H4 (cell line): ENCODE results near the gene COMT. TPM values are rescaled to one million over a fixed set of nuclear protein-coding genes. Genes with fewer than 3 reads are reported as not detected.
A peak's percentile ranks its signal among the peaks of the same experiment; 100 is the strongest.
"Not testable (repeated sequence)": the region's sequence is repeated elsewhere in the genome, so short reads cannot be mapped to it uniquely, and the experiment has no call there.

Source experiments
- DNase-seq: peaks from one replicate; pipeline ENCODE4 v3.0.0-alpha.2; 2015; ENCODE audit warnings: low spot score
- total RNA-seq: library from RNA; depleted of rRNA; stranded (reverse); fragments of >200 nt; shearing (Covaris generic); gene quantifications from 2 replicates; pipeline ENCODE4 v1.2.3, GENCODE V29; 2014

COMT gene
- total RNA-seq, 1 experiment from 2014 or later = 111 TPM

DNA sequence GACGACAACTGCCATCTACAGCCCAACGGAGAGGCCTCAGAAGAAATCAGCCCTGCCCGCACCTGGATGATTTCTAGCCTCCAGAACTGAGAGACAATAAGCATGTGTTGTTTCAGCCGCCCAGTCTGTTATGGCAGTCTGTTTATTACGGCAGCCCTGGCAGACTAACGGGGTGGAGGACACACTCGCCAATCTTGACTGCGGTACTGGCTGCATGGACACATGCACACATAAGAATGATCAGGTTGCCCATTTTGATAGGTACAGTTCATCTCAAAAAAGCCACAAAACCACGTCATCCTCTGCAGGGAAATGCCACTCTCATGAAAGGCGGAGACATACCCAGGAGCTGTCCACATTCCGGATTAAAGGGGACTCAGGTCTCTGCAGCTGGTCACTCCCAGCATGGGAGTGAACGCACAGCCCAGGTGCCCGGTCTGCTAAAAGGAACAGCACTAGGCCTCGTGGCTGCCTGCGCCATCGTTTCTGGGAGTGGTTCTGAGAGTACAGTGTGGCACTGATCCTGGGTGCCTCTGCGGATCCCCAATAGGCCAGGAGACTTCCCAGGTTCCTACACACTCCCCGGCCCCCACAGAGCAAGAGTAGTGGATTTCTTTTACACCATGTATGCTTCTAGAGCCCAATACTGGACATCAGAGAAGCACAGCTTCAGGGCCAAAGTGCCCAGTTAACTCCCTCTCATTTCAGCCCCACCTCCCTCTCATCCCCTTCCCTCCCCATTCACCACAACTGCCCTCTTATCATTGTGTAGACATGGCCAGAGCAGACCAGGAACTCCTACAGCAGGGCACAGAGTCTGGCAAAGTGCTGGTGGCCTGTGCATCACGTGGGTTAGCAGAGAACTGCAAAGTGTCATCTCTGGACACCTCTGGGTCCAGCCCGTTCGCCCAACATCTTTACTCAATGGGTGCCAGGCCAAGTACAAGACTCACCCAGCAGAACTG is 11.7 kb upstream of the COMT start:
- DNase-seq = no peak

DNA sequence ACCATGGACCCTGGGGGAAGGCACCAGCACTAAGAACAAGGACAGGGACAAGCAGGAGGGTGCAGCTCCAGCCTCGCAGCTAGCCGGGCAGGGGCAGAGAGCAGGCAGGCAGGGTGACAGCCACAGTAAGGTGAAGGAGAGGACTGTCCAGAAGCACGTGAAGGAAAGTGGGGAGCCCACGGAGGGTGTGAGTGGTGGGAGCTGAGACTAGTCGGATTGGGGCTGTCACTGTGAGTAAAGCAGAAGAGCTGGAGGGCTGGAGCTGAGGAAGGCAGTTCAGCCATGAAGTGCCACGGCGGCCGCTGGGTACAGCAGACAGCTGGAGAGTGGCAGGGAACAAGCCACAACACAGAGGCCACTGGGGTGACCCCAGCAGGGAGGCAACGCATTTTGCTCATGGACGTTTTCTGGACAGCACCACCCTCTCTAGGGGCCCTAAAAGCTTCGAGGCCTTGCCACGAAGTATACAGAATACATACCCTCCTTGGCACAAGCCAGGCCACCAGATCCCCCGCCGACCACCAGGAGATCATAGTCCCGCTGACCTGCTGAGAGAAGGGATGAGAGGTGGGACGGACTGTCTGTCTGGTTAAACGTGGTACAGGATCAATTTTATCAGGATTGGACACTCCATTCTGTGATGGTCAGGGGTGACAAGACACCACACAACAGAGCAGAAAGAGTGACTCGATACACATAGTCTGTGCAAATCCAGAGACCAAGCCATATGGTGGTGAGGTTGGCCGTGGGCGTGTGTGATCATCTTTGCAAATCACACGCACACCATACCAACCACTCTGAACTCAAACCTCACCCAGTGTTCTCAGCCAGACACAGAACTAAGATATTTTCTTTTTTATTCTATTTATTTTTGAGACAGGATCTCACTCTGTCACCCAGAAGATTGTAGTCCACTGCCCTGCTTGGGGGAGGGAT is 10.8 kb upstream of the COMT start:
- no peak for DNase-seq

DNA sequence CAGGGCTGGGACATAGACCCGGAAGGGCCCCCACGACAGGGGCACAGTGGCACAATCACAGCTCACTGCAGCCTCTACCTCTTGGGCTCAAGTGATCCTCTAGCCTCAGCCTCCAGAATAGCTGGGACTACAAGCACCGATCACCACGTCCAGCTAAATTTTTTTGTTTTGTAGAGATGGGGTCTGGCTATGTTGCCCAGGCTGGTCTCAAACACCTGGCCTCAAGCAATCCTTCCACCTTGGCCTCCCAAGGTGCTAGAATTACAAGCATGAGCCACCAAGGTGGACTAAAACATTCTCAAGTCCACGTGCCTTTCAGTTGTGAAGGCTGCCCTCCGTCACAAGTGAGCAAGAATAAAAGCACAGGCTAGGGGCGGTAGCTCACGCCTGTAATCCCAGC is 10.1 kb upstream of the COMT start:
- no peak for DNase-seq

DNA sequence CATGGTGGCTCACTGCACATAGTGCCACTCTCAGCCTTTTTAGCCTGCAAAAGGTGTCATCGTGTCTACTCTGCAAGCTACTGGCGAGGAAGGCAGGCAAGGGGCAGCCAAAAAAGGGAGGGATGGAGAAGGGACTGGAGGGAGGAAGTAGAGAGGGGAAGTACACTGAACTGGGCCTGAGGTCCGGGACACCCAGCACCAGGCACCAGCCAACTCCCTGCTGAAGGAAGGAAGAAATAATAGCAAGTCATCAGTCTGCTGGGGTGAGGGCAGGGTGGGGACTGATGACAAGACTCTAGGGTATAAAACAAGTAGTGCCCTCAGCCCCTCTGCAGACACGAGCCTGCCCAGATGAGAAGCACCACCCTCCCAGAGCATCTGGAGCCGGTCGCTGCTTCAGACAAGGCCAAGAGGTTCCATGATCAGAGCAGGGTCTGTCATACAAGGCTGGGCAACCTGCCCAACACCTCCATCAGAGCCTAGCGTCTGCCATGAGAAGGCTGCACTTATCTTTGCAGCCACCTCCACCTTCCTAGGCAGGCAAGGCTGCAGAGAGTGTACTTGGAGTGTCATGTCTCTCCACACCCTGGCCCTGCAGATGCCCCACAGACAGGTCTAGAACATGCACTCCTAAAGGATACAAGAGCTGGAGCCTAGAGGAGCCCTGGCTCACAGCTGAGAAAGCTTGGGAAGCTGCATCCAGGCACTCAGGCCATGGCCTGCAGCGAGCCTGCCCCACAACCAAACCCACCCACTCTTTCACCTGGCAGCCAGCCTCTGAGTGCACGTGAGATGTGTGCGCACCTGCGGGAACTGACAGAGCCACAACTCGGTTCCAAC is 9.0 kb upstream of the COMT start:
- no peak for DNase-seq

DNA sequence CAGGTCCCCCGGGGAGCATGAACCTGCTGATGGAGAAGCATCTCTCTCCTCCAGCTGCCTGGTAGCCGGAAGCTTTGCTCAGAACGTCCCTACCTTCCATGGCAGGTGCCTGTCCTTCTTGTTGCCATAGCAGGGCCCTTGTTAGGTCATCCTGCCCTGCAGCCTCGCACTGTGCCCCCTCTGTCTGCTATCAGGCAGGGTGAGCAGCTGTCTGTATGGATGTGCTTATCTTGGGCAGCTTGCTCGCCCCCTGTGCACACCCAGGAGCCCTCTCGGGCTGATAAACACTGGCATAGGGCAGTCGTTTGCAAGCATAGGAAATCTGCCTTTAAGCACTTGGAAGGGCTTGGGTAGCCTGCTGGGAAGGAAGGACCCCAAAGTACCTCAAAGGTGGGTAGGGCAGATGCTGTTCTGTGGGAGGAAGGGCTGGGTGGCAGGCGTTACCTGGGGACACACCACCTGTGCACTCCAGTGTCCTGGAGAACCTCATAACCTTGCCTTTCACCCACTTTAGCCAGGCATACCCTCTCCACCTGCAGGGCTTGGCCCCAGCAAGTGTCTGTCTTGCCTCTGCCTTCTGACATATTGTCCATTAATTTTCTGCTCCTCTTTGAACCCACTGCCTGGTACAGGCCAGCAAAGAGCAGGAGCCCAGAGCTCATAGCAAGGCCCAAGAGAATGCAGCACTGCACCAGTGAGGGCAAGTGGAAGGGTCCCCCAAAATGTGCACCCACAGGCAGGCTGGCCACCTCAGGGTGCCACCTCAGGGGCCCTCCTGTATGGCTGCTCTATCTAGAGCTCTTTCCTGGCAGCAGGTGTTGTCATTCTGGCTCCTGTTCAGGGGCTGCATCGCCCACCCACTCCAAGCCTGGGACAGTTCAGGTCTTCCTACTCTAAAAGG is 8.0 kb upstream of the COMT start:
- no peak for DNase-seq

DNA sequence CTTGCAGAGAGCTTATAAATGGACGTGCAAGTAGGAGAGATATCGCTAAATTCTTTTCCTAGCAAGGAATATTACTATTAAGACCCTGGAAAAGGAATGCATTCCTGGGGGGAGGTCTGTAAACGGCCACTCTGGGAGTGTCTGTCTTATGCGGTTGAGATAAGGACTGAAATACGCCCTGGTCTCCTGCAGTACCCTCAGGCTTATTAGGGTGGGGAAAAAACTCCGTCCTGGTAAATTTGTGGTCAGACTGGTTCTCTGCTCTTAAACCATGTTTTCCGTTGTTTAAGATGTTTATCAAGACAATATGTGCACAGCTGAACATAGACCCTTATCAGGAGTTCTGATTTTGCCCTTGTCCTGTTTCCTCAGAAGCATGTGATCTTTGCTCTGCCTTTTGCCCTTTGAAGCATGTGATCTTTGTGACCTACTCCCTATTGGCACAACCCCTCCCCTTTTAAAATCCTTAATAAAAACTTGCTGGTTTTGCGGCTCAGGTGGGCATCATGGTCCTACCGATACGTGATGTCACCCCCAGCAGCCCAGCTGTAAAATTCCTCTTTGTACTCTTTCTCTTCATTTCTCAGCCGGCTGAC is 6.4 kb upstream of the COMT start:
- DNase-seq = not testable (repeated sequence)

DNA sequence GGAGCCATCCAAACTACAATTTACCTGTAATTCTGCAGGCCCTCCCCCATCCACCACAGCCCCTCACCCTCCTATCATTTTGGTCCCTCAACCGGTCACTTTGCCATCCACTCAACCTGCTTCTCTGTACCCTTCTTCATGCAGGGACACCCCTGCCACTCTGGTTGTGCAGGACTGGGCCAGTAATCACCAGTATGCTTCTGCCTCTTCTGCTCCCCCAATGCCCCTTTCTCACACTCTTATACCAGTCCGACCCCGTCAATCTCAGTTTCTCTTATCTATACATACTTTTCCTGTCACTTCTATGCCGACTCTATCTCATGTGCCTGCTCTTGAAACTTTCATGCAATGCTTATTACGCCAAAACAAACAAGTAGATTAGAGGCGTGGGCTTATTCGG is 5.1 kb upstream of the COMT start:
- DNase-seq = no peak

DNA sequence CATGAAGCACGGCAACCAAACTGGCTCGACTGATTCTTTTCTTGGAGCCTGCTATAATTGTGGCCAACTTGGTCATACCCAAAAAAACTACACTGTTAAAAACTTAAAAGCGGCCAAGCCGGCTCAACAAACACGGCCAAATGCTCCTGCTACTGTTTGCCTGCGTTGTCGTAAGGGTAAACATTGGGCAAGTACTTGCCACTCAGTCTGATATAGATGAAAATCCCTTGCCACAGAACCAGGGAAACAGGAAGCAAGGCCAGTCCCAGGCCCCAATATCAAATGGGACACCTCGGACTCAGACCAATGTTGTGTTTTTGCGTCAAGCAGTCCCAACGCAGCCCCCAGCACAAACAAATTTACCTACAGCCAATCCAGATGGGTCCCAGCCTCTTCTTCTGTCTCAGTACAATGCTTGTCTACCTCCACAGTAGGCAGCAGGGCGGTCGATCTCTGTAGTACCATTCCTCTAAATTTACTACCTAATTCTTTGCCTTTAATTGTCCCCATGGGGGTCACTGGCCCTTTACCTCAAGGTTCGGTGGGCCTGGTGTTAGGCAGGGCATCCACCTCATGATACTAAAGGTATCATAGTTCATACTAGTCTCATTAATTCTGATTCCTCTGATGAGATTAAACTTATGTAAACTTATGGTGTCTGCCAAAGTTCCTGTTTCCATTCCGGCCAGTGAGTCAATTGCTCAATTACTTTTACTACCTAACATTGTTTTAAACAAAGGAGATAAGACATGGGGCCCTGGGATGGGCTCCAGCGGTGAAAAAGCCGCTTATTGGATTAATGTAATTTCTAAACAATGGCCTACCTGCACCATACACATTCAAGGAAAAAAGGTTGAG is 3.7 kb upstream of the COMT start:
- no peak for DNase-seq

DNA sequence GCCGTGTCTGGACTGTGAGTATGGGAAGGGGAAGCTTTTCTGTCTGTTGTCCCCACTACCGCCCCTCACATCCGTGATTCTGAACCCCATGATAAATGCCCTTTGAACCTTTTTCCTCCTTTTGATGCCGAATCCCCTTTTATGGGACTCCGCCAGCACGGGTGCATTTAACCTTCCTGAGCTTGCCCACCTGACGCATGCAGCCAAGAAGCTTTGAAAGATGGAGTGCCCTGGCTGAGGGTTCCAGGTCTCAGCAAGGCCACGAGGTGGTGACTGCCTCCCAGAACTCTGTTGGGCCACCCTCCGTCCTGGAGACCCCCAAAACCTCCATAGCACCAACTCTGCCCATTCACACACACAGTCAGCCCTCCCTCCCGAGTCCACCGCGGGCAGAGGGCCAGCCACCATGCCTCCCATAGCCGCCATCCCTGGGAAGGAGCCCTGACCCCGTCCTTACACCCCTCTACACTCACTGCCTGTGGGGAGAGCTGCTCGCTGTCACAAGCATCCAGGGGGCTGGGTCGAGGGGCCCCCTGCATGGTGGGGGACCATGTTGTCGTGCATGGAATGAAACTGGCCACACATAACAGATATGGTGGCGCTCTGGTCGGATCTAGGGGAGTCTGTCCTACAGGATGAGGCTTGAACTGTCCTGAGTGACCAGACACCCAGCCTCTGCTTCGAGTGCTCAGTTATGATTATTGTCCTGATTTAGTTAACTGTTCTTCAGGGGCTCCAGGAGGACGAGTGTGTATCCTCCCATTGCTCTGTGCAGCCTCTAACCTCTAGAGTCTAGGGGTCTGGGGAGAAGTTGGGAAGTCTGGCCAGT is 822 bp upstream of the COMT start:
- no peak for DNase-seq

DNA sequence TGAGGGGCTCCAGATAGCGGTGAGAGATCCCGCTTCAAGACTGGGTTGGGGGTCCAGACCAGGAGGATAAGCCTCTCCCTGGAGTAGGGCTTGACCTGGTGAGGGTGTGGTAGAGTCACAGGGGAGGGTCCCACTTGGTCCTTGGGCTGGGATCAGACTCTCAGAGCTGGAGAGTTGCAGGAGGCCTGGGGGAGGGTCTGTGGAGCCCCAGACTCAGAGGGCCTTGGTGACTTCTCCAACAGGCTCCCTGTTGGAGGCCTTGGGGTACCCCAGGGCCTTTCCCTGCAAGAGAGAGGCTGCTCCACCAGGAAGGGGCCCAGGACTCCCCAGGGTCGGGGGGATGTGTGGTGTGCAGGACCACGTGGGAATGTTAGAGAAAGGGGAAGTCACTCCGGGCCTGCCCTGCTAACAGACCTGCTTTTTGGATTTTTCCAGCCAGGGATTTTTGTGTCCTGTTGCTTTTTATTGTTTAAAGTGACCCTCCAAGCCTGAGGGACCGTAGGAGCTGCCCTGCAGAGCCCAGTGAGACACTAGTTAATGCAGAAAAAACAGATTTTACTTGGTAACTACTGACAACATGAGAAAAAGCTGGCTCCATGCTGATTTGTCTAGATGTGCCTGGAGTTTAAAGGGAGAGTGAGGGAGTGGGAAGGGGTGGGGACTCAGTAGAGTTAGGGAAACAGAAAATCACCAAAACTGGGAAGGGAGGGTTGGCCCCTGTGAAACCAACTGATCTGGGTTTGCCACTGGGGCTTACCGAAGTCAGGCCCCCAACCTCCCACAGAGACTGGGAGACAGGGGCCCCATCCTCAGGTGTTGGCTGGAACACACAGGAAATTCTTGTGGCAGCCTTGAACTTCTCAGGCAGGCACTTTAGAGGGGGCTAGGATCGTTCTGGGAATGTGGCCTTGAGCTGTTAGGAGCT is 847 bp downstream of the COMT start:
- DNase-seq = no peak

DNA sequence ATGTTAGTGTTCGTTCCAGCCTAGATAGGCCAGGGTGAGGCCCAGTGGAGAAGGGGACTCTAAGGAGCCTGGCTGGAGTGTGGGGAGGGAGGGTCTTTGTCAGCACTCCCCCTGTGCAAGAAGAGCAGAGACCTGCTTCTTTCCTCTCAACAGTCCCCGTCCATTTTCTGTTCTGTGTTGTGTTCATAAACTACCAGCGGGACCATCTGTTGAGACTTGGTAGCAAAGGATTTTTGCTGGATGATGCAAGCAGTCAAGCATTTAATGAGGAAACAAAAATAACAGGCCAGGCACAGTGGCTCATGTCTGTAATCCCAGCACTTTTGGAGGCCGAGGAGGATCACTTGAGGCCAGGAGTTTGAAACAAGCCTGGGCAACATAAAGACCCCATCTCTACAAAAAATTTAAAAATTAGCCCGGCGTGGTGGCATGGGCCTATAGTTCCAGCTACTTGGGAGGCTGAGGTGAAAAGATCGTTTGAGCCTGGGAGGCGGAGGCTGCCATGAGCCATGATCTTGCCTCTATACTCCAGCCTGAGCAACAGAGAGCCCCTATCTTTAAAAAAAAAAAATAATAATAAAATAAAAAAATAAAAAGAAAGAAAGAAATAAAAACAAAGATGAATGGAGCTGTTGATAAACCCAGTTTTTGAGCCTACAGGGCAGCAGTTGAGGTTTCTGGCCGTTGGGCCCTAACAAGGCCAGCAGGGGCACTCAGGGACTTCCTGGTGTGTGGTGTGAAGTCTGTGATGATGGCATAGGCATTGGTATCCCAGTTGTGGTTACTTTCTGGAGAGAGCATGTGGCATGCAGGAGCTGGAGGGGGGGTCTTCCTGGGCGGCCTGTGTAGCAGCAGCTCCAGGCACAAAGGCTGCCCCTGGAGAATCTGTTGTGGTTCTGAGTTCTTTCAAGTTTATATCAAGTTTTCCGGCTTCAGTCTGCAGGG is 1.8 kb downstream of the COMT start:
- peak; percentile 71 for DNase-seq

DNA sequence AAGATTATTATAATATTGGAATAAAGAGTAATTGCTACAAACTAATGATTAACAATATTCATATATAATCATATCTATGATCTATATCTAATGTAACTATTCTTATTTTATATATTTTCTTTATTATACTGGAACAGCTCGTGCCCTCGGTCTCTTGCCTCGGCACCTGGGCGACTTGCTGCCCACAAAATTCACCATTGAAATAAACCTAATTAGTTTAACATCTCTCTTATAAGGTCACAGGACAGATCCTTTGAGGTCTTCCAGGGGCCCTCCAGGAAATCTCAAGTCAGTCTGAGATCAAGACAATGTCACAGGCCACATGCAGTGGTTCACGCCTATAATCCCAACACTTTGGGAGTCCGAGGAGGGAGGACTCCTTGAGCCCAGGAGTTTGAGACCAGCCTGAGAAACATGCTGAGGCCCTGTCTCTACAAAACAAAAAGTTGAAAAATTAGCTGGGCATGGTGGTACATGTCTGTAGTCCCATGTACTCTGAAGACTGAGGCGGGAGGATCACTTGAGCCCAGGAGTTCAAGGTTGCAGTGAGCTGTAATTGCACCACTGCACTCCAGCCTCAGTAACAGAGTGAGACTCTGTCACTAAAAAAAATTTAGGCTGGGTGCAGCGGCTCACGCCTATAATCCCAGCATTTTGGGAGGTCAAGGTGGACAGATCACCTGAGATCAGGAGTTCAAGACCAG is 6.6 kb downstream of the COMT start:
- DNase-seq = no peak

DNA sequence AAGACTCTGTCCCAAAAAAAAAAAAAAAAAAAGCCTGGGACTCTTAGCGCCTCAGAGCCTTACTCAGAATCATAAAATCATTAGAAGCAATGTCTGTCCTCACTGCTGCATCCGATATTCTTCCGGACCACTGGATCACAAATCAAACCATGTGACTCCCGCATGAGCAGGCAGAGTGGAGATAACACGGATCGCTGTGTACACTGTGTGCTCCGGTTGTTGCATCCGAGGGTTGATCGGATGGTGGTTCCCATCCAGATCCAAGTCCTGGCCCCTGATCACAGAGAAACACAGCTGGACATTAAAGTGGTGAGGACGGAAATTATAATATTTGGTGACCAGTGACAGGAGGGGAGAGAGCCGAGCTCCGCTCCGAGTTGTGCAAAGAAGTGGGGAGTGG is 9.8 kb downstream of the COMT start:
- no peak for DNase-seq

DNA sequence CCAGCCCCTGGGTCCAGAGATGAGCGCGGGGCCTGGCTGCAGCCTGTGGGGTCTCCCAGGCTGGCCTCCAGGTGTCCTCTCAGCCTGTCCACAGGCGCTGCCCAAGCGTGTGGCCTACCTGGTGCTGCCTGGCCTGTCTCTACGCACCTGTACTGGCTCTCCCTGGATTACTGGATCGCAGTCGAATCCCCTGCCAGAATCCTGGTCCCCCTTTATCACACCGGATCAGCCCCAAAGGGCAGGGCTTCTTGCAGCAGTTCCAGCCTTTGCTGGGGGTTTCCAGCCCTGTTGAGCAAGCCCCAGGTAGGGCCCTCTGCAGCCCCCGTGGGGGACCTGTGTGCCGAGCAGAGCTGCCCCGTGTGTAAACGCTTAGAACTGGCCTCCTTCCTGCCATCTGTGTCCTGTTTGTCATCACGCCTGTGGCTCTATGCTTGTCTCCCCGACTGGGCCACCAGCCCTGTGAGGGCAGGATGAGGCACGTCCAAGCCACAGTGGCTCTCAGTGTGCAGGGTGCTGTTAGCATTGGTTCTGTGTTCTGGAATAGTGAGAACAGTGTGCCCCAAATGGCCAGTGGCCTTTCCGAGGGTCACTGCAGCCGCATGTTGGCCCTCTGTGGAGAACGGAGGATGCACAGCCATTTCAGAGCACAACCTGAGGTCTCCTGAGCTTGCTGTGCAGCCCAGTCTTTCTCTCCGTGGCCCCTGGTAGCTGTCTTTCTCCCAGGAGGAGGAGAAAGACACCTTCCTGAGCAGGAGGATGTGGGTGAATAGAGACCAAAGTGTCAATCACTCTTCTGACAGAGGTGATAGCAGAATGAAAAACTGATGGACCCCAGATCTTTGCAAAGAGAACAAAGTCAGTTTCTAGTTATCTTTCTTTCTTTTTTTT is 13.9 kb downstream of the COMT start:
- DNase-seq = no peak
